Neural progenitor cell (in vitro differentiated cells): ENCODE measurements around the gene ISM1.

Source experiments
- CTCF ChIP-seq: fragments of 200-600 bp; sonication (generic); IDR thresholded peaks from 2 replicates; pipeline ENCODE4 v1.5.1; 2017; ENCODE audit warnings: antibody characterized with exemption, mild to moderate bottlenecking
- EZH2 ChIP-seq: fragments of 200-600 bp; sonication (generic); IDR thresholded peaks from 2 replicates; pipeline ENCODE4 v1.6.1; 2017; ENCODE audit warnings: antibody characterized with exemption, mild to moderate bottlenecking, moderate library complexity
- EZH2phosphoT487 ChIP-seq: fragments of 200-600 bp; sonication (generic); IDR thresholded peaks from 2 replicates; pipeline ENCODE4 v1.6.1; 2017; ENCODE audit warnings: antibody characterized with exemption

GRCh38 chr20:13349235-13349604, 128.1 kb downstream of the ISM1 start:
- no peak for TF ChIP-seq CTCF
- no peak for TF ChIP-seq EZH2phosphoT487
- TF ChIP-seq EZH2, result no peak
